Measurements from ENCODE around the gene NDUFA9. TPM values are rescaled to one million over a fixed set of nuclear protein-coding genes. Genes with fewer than 3 reads are reported as not detected.

Gene NDUFA9
- total RNA-seq (2011; cell fraction: chromatin; rRNA removed; ENCODE audit: low replicate concordance) = 57.2 and 103 TPM in 2 replicates
- total RNA-seq (2011; cell fraction: nucleolus; rRNA removed) = 58.0 and 68.5 TPM in 2 replicates
- 69.5 and 80.9 TPM in 2 replicates for total RNA-seq (2011; cell fraction: nucleoplasm; rRNA removed)
- 51.8 and 54.8 TPM in 2 replicates for total RNA-seq (2014; rRNA removed)
- 133 and 138 TPM in 2 replicates for total RNA-seq (2014; rRNA removed; fragmentation: Illumina TruSeq; extraction: Trizol)
- 108 and 114 TPM in 2 replicates for total RNA-seq (2015; rRNA removed; fragmentation: Illumina TruSeq; extraction: Trizol)
- total RNA-seq (2021) = 108 and 111 TPM in 2 replicates
- 102 and 103 TPM in 2 replicates for polyA plus RNA-seq (2011; rRNA removed)
- 87.8 and 128 TPM in 2 replicates for polyA plus RNA-seq (2011; cell fraction: cytosol; rRNA removed)
- polyA plus RNA-seq (2011; cell fraction: nucleus; rRNA removed) = 114 and 131 TPM in 2 replicates
- 96.2 and 173 TPM in 2 replicates for polyA plus RNA-seq (2012)
- 104 and 108 TPM in 2 replicates for polyA plus RNA-seq (2014; fragmentation: Illumina TruSeq; extraction: Trizol)
- 100 to 1,000 TPM; 330 to 331 TPM for polyA plus RNA-seq (2014; fragmentation: Nextera tagmentation; extraction: Ambion mirVana)
- polyA plus RNA-seq (2014; rRNA removed) = 103 and 116 TPM in 2 replicates
- 115 and 128 TPM in 2 replicates for polyA minus RNA-seq (2011; rRNA and poly(A)+ RNA removed)
- 70.0 and 85.1 TPM in 2 replicates for polyA minus RNA-seq (2011; cell fraction: cytosol; rRNA and poly(A)+ RNA removed)
- 51.3 and 91.1 TPM in 2 replicates for polyA minus RNA-seq (2011; cell fraction: nucleus; rRNA and poly(A)+ RNA removed)
- percentile 65 among the genes with signal in this experiment for Bru-seq, nascent RNA
- percentile 81 among the genes with signal in this experiment for BruChase-seq, experiment 1, labeled RNA remaining after a 2-hour chase
- percentile 83 among the genes with signal in this experiment for BruChase-seq, experiment 2, labeled RNA remaining after a 6-hour chase
- long read RNA-seq, experiment 1, full-length matches to known transcripts = 300 of 320 reads
- long read RNA-seq, experiment 1, partial matches to known transcripts = 13 of 320 reads
- long read RNA-seq, experiment 1, other reads (novel, unspliced or antisense) = 7 of 320 reads
- long read RNA-seq, experiment 2, full-length matches to known transcripts = 94 of 128 reads
- long read RNA-seq, experiment 2, partial matches to known transcripts = 24 of 128 reads
- long read RNA-seq, experiment 2, other reads (novel, unspliced or antisense) = 10 of 128 reads
- long read RNA-seq, experiment 3, full-length matches to known transcripts = 193 of 209 reads
- long read RNA-seq, experiment 3, partial matches to known transcripts = 7 of 209 reads
- long read RNA-seq, experiment 3, other reads (novel, unspliced or antisense) = 9 of 209 reads

DNA sequence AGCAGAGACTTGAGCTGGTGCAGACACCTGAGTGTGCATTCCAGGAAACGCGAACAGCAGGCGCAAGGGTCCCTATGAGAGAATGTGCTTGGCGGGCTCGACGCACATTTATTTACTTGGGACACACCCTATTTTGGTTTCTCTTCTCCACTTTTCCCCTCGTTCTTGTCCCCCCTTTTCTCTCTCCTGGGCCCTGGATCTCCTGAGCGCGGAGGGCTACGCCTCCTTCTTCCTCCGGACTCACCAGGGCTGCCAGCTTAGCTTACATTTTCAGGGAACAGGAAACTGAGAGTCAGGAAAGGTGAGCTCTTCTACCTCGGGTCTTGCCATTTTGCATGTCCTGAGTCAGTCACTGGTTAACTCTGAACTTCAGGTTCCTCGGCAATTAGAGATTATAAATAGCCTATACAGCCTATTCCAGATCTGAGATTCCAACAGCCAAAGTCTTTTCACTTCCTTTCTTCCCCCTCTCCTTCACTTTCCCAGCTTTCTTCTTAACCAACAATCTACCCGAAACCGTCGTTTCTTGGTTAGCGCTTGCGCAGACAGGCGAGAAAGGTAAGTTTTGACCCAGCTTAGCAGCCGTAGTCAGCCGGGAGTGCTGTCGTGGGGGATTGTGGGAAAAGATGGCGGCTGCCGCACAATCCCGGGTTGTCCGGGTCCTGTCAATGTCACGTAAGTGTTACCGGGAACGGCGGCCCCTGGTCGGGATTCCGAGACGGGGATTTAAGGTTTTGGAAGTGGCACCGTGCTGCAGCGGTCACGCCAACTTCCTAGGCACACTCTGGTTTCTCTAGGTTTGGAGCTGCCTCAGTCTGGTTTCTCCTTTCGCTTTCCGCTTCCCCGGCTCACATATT, at the start of gene NDUFA9, which contains the start of gene AKAP3:
TSS of gene NDUFA9 (plus strand) at position 614 of the 857 bp plus-strand sequence. CDS start at position 627, 13 bp downstream.
TSS of gene AKAP3 (minus strand) at position 551 of the 857 bp plus-strand sequence. CDS start 10,855 bp downstream, outside the sequence.
- no peaks in the 10 kb centered on the region for H3K9me1 ChIP-seq (ENCODE audit: control insufficient read depth, insufficient read depth, low read length)
- H3K4me2 ChIP-seq (ENCODE audit: insufficient read depth, low read length) = peak within 1 kb of the TSS; percentile 83
- no peaks in the 10 kb centered on the region for H3K27me3 ChIP-seq (ENCODE audit: control insufficient read depth in 2 of 2, insufficient read depth in 2 of 2, low read length in 2 of 2)
- peak within 1 kb of the TSS; percentile 89 to 91 for H3K9ac ChIP-seq (ENCODE audit: insufficient read depth in 1 of 2, low read depth in 2 of 2, low read length in 2 of 2)
- TSS peak; percentile 94 for BruUV-seq (replicated peaks)
- H2AFZ ChIP-seq (ENCODE audit: low read depth, low read length) = peak within 1 kb of the TSS; percentile 97
- ATAC-seq (peak; percentile 96), FAIRE-seq (peak; percentile 97), DNase-seq (ENCODE audit: extremely low read depth in 1 of 4, low spot score in 3 of 4) (peak; percentile 68 to 83 (median 70))
- peaks cover 13% of the 10 kb centered on the region; the same call in 1 of the 3 replicates for H3K36me3 ChIP-seq (ENCODE audit: control insufficient read depth, insufficient read depth, low read length)
- no peaks in the 10 kb centered on the region for H3K9me3 ChIP-seq (replicated peaks; ENCODE audit: control insufficient read depth, insufficient read depth, low read depth, low read length)
- intact Hi-C loops (cut with micrococcal nuclease) = loop anchor here (2.0 to 10.0 kb wide), 2 partner anchors 44 to 104 kb away; no protein-coding TSS in a partner anchor
- under 1% methylated on average over 36 of the region's 39 CpGs for WGBS (ENCODE audit: insufficient coverage, low coverage, missing lambda C conversion rate)
- CTCF ChIA-PET (ENCODE audit: low intra/inter-chr PET ratio) = no interaction called here
- H4K20me1 ChIP-seq (replicated peaks; ENCODE audit: control insufficient read depth, insufficient read depth, low read length) = no peaks in the 10 kb centered on the region
- peaks cover 45% of the 10 kb centered on the region for H3K79me2 ChIP-seq (ENCODE audit: control insufficient read depth, insufficient read depth, low read length)
- peak within 1 kb of the TSS; percentile 86 for H3K27ac ChIP-seq (ENCODE audit: extremely low read depth, low read depth, low read length)
- peak within 1 kb of the TSS; percentile 67 for H3K4me3 ChIP-seq
- in situ Hi-C loops (cut with MboI) = no loop called here
- no peaks in the 10 kb centered on the region; a peak in 2 of 5 replicates for H3K4me1 ChIP-seq (replicated peaks in 1 of 2; ENCODE audit: control insufficient read depth in 2 of 2, insufficient read depth in 2 of 2, low read length in 2 of 2)
- POLR2A ChIA-PET = interaction anchor here (0.6 to 1.1 kb wide), 6 partner anchors 44 to 654 kb away, joined by 3 to 5 read pairs (median 3); partner anchors contain the start of gene CCND2
- TF ChIP-seq NFIC (IDR thresholded peaks at IDR 0.05) (peak; percentile 33; the same call in 1 of the 2 replicates), POLR2B (IDR thresholded peaks at IDR 0.05; ENCODE audit: low read depth, partially characterized antibody) (peak; percentile 70), CXXC5 (CRISPR knock-in tag; IDR thresholded peaks at IDR 0.05) (peak; percentile 43; the same call in 1 of the 2 replicates), MBD1 (CRISPR knock-in tag; IDR thresholded peaks at IDR 0.05) (no peak), SUPT5H (IDR thresholded peaks at IDR 0.05) (peak; percentile 86), TOE1 (IDR thresholded peaks at IDR 0.05; ENCODE audit: borderline replicate concordance) (0 out of 2 replicates have a peak, but pooled peaks have one; percentile 56), TOE1 (CRISPR knock-in tag; IDR thresholded peaks at IDR 0.05; ENCODE audit: borderline replicate concordance, low read depth) (no peak), PHF20 (IDR thresholded peaks at IDR 0.05; ENCODE audit: partially characterized antibody) (peak; percentile 89), NCOA1 (IDR thresholded peaks at IDR 0.05; ENCODE audit: low read depth) (peak; percentile 19; the same call in 1 of the 2 replicates), JUND (IDR thresholded peaks at IDR 0.05; ENCODE audit: borderline replicate concordance, low read depth, low read length) (peak; percentile 36; the same call in 1 of the 2 replicates), JUND (tag; IDR thresholded peaks at IDR 0.05; ENCODE audit: borderline replicate concordance, low read depth, low read length) (no peak; the same call in 2 of the 3 replicates), DIDO1 (tag; IDR thresholded peaks at IDR 0.05; ENCODE audit: low read depth) (peak; percentile 71; the same call in 1 of the 2 replicates), GABPA (tag; conservative IDR thresholded peaks at IDR 0.05; ENCODE audit: low read depth) (no peak)
